ENCODE results near the gene TMC1.

TMC1 gene

GRCh38 chr9:72864327-72864726, 342.9 kb downstream of the TMC1 start:
- no peak for TF ChIP-seq MYC (IDR thresholded peaks at IDR 0.05; ENCODE audit: low read depth, low read length)
- no peak for TF ChIP-seq CTCF (IDR thresholded peaks at IDR 0.05; ENCODE audit: low read depth, low read length)
- no peak for TF ChIP-seq POLR2A (IDR thresholded peaks at IDR 0.05; ENCODE audit: extremely low read depth, insufficient read length)
- no peak for TF ChIP-seq MAX (IDR thresholded peaks at IDR 0.05; ENCODE audit: low read depth, low read length)
- no peak for DNase-seq (ENCODE audit: low read depth)

GRCh38 chr9:72871685-72872084, 350.3 kb downstream of the TMC1 start:
- peak; percentile 3 for DNase-seq (ENCODE audit: low read depth)
- H3K4me3 ChIP-seq (ENCODE audit: low read depth, low read length) = no peak overlapping the region
- TF ChIP-seq POLR2A (IDR thresholded peaks at IDR 0.05; ENCODE audit: extremely low read depth, insufficient read length) = no peak
- TF ChIP-seq CTCF (IDR thresholded peaks at IDR 0.05; ENCODE audit: low read depth, low read length) = no peak
- TF ChIP-seq MAX (IDR thresholded peaks at IDR 0.05; ENCODE audit: low read depth, low read length) = no peak
- TF ChIP-seq MYC (IDR thresholded peaks at IDR 0.05; ENCODE audit: low read depth, low read length) = no peak

More at GRCh38 chr9:72864327-72864726, 342.9 kb downstream of the TMC1 start:
- no peak overlapping the region for H3K4me3 ChIP-seq (ENCODE audit: low read depth, low read length)

DNA sequence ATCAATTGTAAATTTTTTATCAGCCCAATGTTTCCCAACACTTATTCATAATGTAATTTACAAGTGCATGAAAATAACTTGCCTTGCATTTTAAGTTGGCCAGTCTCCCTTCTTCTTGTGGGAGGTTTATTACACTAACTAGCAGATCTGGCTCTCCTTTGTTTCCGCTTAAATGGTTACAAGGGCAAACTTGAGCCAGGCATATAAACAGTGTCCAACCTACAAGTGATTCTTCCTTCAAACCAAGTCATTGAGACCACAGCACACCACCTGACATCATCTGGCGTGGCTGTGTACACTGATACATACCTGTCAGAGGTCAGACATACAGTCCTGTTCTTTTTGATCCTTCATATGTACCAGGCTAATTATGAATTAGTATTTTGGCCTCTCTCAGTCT, 351.3 kb downstream of the TMC1 start:
- H3K4me3 ChIP-seq (ENCODE audit: low read depth, low read length) = no peak overlapping the region
- TF ChIP-seq POLR2A (IDR thresholded peaks at IDR 0.05; ENCODE audit: extremely low read depth, insufficient read length) = no peak
- no peak for TF ChIP-seq MAX (IDR thresholded peaks at IDR 0.05; ENCODE audit: low read depth, low read length)
- no peak for TF ChIP-seq CTCF (IDR thresholded peaks at IDR 0.05; ENCODE audit: low read depth, low read length)
- TF ChIP-seq MYC (IDR thresholded peaks at IDR 0.05; ENCODE audit: low read depth, low read length) = no peak
- DNase-seq (ENCODE audit: low read depth) = no peak

DNA sequence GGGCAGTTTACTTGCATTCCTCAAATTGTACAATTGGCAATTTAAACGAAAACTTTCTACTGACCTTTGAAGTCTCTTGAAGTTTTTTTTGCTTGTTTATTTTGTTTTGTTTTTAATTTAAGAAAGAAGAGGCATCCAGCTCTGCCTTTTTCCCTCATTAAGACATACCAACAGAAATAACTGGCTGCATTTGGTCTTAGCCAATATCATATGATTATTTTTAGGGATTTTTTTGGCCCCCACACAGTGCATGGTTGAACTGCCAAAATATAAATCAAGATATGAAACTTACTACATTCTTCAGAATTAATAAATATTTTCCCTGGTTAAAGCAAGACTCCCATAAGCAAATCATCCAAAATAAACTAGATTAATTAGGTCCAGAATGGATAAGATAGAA, 352.0 kb downstream of the TMC1 start:
- no peak overlapping the region for H3K4me3 ChIP-seq (ENCODE audit: low read depth, low read length)
- DNase-seq (ENCODE audit: low read depth) = no peak
- no peak for TF ChIP-seq MAX (IDR thresholded peaks at IDR 0.05; ENCODE audit: low read depth, low read length)
- no peak for TF ChIP-seq CTCF (IDR thresholded peaks at IDR 0.05; ENCODE audit: low read depth, low read length)
- TF ChIP-seq POLR2A (IDR thresholded peaks at IDR 0.05; ENCODE audit: extremely low read depth, insufficient read length) = no peak
- TF ChIP-seq MYC (IDR thresholded peaks at IDR 0.05; ENCODE audit: low read depth, low read length) = no peak

GRCh38 chr9:72874344-72874743, 352.9 kb downstream of the TMC1 start:
- no peak for TF ChIP-seq MAX (IDR thresholded peaks at IDR 0.05; ENCODE audit: low read depth, low read length)
- TF ChIP-seq MYC (IDR thresholded peaks at IDR 0.05; ENCODE audit: low read depth, low read length) = no peak
- no peak for TF ChIP-seq CTCF (IDR thresholded peaks at IDR 0.05; ENCODE audit: low read depth, low read length)
- TF ChIP-seq POLR2A (IDR thresholded peaks at IDR 0.05; ENCODE audit: extremely low read depth, insufficient read length) = no peak
- DNase-seq (ENCODE audit: low read depth) = no peak
- no peak overlapping the region for H3K4me3 ChIP-seq (ENCODE audit: low read depth, low read length)

DNA sequence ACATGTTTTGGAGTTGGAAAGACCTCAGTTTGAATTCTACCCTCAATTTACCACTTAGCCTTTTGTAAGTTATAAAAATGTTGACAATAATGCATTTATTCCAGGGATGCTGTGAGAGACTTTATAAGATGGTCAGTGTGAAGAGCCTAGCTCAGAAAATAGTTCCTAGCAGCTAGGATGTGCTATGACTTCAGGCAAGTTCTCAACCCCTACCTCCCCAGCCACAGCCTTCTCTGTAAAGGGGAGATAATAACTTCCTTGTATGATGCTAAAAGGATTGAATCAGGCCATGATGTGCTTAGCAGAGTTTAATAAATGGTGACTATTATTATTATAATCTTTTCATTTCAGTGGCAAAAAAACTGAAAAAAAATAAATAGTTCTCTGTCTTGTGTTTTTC, 353.8 kb downstream of the TMC1 start:
- no peak for DNase-seq (ENCODE audit: low read depth)
- no peak overlapping the region for H3K4me3 ChIP-seq (ENCODE audit: low read depth, low read length)
- TF ChIP-seq MAX (IDR thresholded peaks at IDR 0.05; ENCODE audit: low read depth, low read length) (no peak), MYC (IDR thresholded peaks at IDR 0.05; ENCODE audit: low read depth, low read length) (no peak), POLR2A (IDR thresholded peaks at IDR 0.05; ENCODE audit: extremely low read depth, insufficient read length) (no peak), CTCF (IDR thresholded peaks at IDR 0.05; ENCODE audit: low read depth, low read length) (no peak)

Measured in NB4 (cell line).